HCT116 (cell line): ENCODE data around the gene RAET1L. TPM values are rescaled to one million over a fixed set of nuclear protein-coding genes. Genes with fewer than 3 reads are reported as not detected.
"Not testable (repeated sequence)": the region's sequence is repeated elsewhere in the genome, so short reads cannot be mapped to it uniquely, and the experiment has no call there.

Experiments
- ATAC-seq: fragments of 200-7000 bp; cut with Tn5 transposase; 2 replicates; pipeline ENCODE4 v1.9.1; 2020; ENCODE audit warnings: mild to moderate bottlenecking, moderate library complexity
- BruUV-seq: library from RNA; stranded (reverse); fragments of 400-500 nt; replicated peaks from 2 replicates; lab custom pipeline; 2021; lab: Mats Ljungman, UMichigan
- CTCF ChIA-PET: fragments of 300-600 bp; sonication (Branson Sonifier 250); formaldehyde crosslinking; loops from one replicate; lab custom pipeline; 2021; ENCODE audit warnings: antibody characterized with exemption; lab: Charles Lee
- POLR2A ChIA-PET: fragments of 300-600, 350-600 bp; sonication (Branson Sonifier 250); formaldehyde crosslinking; loops from one replicate; lab custom pipeline; 2021; ENCODE audit warnings: antibody characterized with exemption; lab: Charles Lee
- RAD21 ChIA-PET, 2 experiments: fragments of 300-600 bp; sonication (Branson Sonifier 250); formaldehyde crosslinking; loops; one replicate each; lab custom pipeline; 2023; ENCODE audit warnings: low total read pairs in 2 of 2; ENCODE audit not compliant: uncharacterized antibody in 2 of 2, unreplicated experiment in 2 of 2, low non-redundant PET in 1 of 2; lab: Charles Lee
- DNase-seq: peaks from one replicate; pipeline ENCODE4 v3.0.0-alpha.2; 2010; ENCODE audit warnings: low read depth, low spot score
- H2AFZ ChIP-seq: fragments of 200-600 bp; shearing (Covaris generic), sonication (generic); 2 replicates; pipeline ENCODE4 v1.6.1; 2017; ENCODE audit warnings: low read depth, mixed run types, mixed read lengths, antibody characterized with exemption, low read length; ENCODE audit not compliant: poor library complexity, severe bottlenecking
- H3K27ac ChIP-seq: 2 replicates; pipeline ENCODE4 v1.5.1; 2012; ENCODE audit warnings: low read depth, low read length
- H3K27me3 ChIP-seq: fragments of 200-600 bp; sonication (generic); 2 replicates; pipeline ENCODE4 v1.6.1; 2016; ENCODE audit warnings: mixed run types, low read length, mixed read lengths; ENCODE audit not compliant: insufficient read depth
- H3K36me3 ChIP-seq, 2 experiments: fragments of 200-500 bp in 1 of 2; fragments of 200-600 bp in 1 of 2; sonication (Bioruptor generic) in 1 of 2; sonication (generic) in 1 of 2; 2 replicates each; pipeline versions ENCODE4 v1.5.1 to v1.6.1; 2014 to 2016; ENCODE audit warnings: low read length in 2 of 2, inconsistent platforms in 1 of 2, mixed read lengths in 1 of 2, mixed run types in 1 of 2; ENCODE audit not compliant: insufficient read depth in 2 of 2, control insufficient read depth in 1 of 2
- H3K4me1 ChIP-seq, 2 experiments: fragments of 200-600 bp in 1 of 2; sonication (generic) in 1 of 2; 2 replicates each; pipeline versions ENCODE4 v1.5.1 to v1.6.1; 2012 to 2017; ENCODE audit warnings: low read length in 2 of 2, inconsistent platforms in 1 of 2, mild to moderate bottlenecking in 1 of 2, mixed read lengths in 1 of 2, mixed run types in 1 of 2, moderate library complexity in 1 of 2; ENCODE audit not compliant: insufficient read depth in 2 of 2, control insufficient read depth in 1 of 2
- H3K4me2 ChIP-seq: fragments of 200-600 bp; sonication (generic); 2 replicates; pipeline ENCODE4 v1.6.1; 2017; ENCODE audit warnings: mixed run types, low read length, mixed read lengths
- H3K4me3 ChIP-seq, 2 experiments: fragments of 200-600 bp in 1 of 2; sonication (generic) in 1 of 2; replicated peaks in 1 of 2; 2 replicates each; pipeline ENCODE4 v1.5.1; 2011 to 2016; ENCODE audit warnings: low read length in 2 of 2, control low read depth in 1 of 2, low read depth in 1 of 2, mild to moderate bottlenecking in 1 of 2, mixed read lengths in 1 of 2, mixed run types in 1 of 2
- H3K79me2 ChIP-seq: fragments of 200-600 bp; sonication (generic); 2 replicates; pipeline ENCODE4 v1.6.1; 2017; ENCODE audit warnings: mild to moderate bottlenecking, mixed run types, low read length, moderate library complexity, mixed read lengths; ENCODE audit not compliant: insufficient read depth
- H3K9ac ChIP-seq: fragments of 200-600 bp; sonication (generic); 2 replicates; pipeline ENCODE4 v1.6.1; 2016; ENCODE audit warnings: low read length, mixed read lengths
- H3K9me2 ChIP-seq: fragments of 200-600 bp; sonication (generic), shearing (Covaris generic); 2 replicates; pipeline ENCODE4 v1.6.1; 2017; ENCODE audit warnings: mixed run types, mild to moderate bottlenecking, moderate library complexity; ENCODE audit not compliant: insufficient read depth
- H3K9me3 ChIP-seq, 2 experiments: fragments of 200-500 bp in 1 of 2; fragments of 200-600 bp in 1 of 2; sonication (Bioruptor generic) in 1 of 2; sonication (generic) in 1 of 2; 2 replicates each; pipeline ENCODE4 v1.6.1; 2014 to 2017; ENCODE audit warnings: low read length in 2 of 2, mixed read lengths in 2 of 2, inconsistent platforms in 1 of 2, low read depth in 1 of 2, mild to moderate bottlenecking in 1 of 2, mixed run types in 1 of 2, moderate library complexity in 1 of 2; ENCODE audit not compliant: control insufficient read depth in 1 of 2, insufficient read depth in 1 of 2
- H4K20me1 ChIP-seq: fragments of 200-600 bp; sonication (generic), shearing (Covaris generic); 2 replicates; pipeline ENCODE4 v1.6.1; 2017; ENCODE audit warnings: mixed run types, mild to moderate bottlenecking, moderate library complexity; ENCODE audit not compliant: insufficient read depth
- CEBPB ChIP-seq: IDR thresholded peaks from 2 replicates; pipeline ENCODE4 v1.6.1; 2012; ENCODE audit warnings: low read depth
- EGR1 ChIP-seq: IDR thresholded peaks from 2 replicates; pipeline ENCODE4 v1.6.1; 2012; ENCODE audit warnings: low read depth
- EZH2phosphoT487 ChIP-seq: fragments of 200-600 bp; IDR thresholded peaks from 2 replicates; pipeline ENCODE4 v1.6.1; 2018; ENCODE audit warnings: antibody characterized with exemption, borderline replicate concordance
- POLR2A ChIP-seq: IDR thresholded peaks from 2 replicates; pipeline ENCODE4 v1.7.0; 2011; ENCODE audit warnings: borderline replicate concordance; ENCODE audit not compliant: insufficient read depth, insufficient read length; ENCODE audit errors: extremely low read depth
- SRF ChIP-seq: IDR thresholded peaks from 2 replicates; pipeline ENCODE4 v1.6.1; 2012; ENCODE audit warnings: low read depth
- ZNF274 ChIP-seq: fragments of 200-500 bp; sonication (Bioruptor generic); IDR thresholded peaks from 2 replicates; pipeline ENCODE4 v1.6.1; 2014; ENCODE audit warnings: mild to moderate bottlenecking, low read depth, low read length, inconsistent platforms
- intact Hi-C: fragments of 100-400 bp; cut with micrococcal nuclease; formaldehyde crosslinking; loops from 2 replicates; pipeline ENCODE4 v1.10.0; 2022
- total RNA-seq: library from RNA; stranded (reverse); gene quantifications from one replicate; pipeline ENCODE4 v1.2.1, GENCODE V29; 2021; ENCODE audit not compliant: unreplicated experiment
- TF ChIP-seq, protein P1 (sequence below): IDR thresholded peaks from 2 replicates; pipeline ENCODE4 v1.6.1; 2012
- TF ChIP-seq, protein P2 (sequence below), 3 experiments: fragments of 200-600 bp in 1 of 3; sonication (generic) in 1 of 3; IDR thresholded peaks in 2 of 3; conservative IDR thresholded peaks in 1 of 3; 2 replicates each; pipeline ENCODE4 v1.5.1; 2012 to 2017; ENCODE audit warnings: low read depth in 2 of 3, low read length in 2 of 3, antibody characterized with exemption in 1 of 3, borderline replicate concordance in 1 of 3, control low read depth in 1 of 3, mild to moderate bottlenecking in 1 of 3, mixed read lengths in 1 of 3, mixed run types in 1 of 3, moderate library complexity in 1 of 3; ENCODE audit not compliant: insufficient read depth in 1 of 3

RAET1L gene
- total RNA-seq, 1 experiment from 2014 or later = 1.5 TPM

DNA sequence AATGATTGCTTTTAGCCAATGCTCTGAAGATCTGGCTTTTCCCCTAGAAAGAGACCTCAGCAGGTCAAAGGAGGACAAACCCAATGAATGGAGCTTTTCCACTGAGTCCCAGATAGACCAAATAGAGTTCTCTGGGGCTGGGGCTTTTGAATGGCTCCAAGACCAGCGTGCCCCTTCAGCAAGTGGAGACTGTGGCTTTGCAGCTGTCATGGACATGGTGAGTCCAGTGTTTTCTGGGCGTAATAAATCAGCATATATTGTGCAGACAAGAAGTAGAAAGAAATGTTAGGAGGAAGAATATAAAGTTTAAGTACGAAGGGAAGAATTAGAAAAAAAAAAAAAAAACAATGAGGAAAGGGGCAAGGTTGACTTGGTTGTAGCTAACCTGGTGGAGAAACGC lies 33.5 kb downstream of the RAET1L start:
- RAD21 ChIA-PET = no interaction called here
- Histone ChIP-seq H3K79me2 (no peaks in the 10 kb centered on the region), H2AFZ (no peak overlapping the region), H3K4me2 (no peak overlapping the region), H3K36me3 (no peaks in the 10 kb centered on the region), H3K4me3 (no peak overlapping the region), H3K4me1 (no peaks in the 10 kb centered on the region), H3K9me3 (no peaks in the 10 kb centered on the region), H4K20me1 (no peaks in the 10 kb centered on the region), H3K9ac (no peak overlapping the region), H3K27ac (no peak overlapping the region), H3K9me2 (no peaks in the 10 kb centered on the region), H3K27me3 (peaks cover 25% of the 10 kb centered on the region)
- ATAC-seq (no peak), DNase-seq (no peak)
- intact Hi-C loops = no loop called here
- no peak for TF ChIP-seq SRF
- no TSS peak for BruUV-seq
- POLR2A ChIA-PET = no interaction called here
- CTCF ChIA-PET = no interaction called here

DNA sequence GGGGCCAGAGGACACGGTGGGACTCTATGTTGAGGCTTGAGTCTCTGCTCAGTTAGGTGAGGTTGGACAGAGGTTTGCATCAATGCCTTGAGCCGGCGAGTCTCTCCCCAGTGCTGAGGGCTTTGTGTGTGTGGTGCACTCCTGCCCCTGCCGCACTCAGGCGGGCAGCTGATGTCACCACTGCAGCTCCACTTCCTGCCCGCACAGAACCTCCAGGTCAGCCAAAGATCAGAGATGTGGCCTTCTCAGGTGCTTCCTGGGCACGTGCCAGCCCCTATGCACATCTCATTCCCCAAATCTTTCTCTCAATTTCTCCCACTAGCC lies 33.9 kb downstream of the RAET1L start:
- H3K27me3 ChIP-seq = peaks cover 25% of the 10 kb centered on the region
- H3K27ac ChIP-seq, BruUV-seq, POLR2A ChIA-PET, H3K9ac ChIP-seq, H3K9me2 ChIP-seq, RAD21 ChIA-PET, CTCF ChIA-PET, H4K20me1 ChIP-seq, H3K9me3 ChIP-seq, intact Hi-C loops, H3K4me1 ChIP-seq, ATAC-seq, H3K36me3 ChIP-seq, H3K4me2 ChIP-seq, H3K79me2 ChIP-seq, H2AFZ ChIP-seq, H3K4me3 ChIP-seq, DNase-seq: not testable (repeated sequence)

DNA sequence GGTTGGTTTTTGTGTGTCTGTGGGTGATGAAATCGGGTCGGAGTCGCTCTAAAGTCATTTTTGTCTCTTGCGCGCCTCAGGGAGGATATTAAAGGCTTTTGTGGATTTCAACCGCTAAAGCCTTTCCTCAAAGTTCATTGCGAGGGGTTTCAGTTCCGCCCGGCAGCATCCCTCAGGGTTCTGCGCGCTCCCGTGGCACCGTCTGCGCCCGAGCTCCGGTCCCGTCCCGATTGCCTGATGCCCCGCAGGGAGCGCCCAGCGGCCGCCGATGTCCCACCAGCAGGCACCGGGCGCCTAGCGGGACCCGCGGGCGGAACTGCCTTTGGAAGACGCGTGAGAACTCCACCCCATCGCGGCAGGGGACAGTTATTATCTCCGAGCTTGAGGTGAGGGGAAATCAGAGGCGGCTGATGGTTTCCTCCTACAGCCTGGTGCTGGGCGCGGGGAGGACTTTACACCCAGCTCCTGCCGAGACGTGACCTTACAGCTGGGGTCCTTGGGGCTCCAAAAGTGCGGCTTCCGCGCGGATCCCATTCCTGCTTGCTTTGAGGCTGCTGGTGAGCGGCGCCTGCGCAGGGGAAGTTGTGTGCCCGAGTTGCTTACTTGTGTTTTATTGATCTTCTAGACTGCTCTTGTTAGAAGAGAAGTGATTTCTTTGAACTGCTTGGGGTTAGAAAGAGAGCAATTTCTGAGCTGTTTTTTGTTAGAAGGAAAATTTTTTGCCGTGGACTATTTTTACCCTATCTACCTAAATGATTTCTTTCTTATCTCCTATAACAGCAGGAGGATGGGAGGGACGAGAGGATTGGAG lies 34.5 kb downstream of the RAET1L start:
- ChIA-PET CTCF (no interaction called here), POLR2A (no interaction called here), RAD21 (no interaction called here)
- Histone ChIP-seq H3K79me2 (no peaks in the 10 kb centered on the region), H3K27ac (no peak overlapping the region), H3K9me3 (no peaks in the 10 kb centered on the region), H3K9ac (no peak overlapping the region), H3K4me1 (no peaks in the 10 kb centered on the region), H4K20me1 (no peaks in the 10 kb centered on the region), H3K36me3 (no peaks in the 10 kb centered on the region), H3K9me2 (no peaks in the 10 kb centered on the region), H2AFZ (no peak overlapping the region), H3K4me3 (no peak overlapping the region), H3K27me3 (peaks cover 25% of the 10 kb centered on the region), H3K4me2 (no peak overlapping the region)
- intact Hi-C loops = no loop called here
- ATAC-seq (no peak), DNase-seq (no peak)
- no TSS peak for BruUV-seq
- TF ChIP-seq, protein P1, sequence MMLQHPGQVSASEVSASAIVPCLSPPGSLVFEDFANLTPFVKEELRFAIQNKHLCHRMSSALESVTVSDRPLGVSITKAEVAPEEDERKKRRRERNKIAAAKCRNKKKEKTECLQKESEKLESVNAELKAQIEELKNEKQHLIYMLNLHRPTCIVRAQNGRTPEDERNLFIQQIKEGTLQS = no peak
- no peak for TF ChIP-seq EZH2phosphoT487
- no peak for TF ChIP-seq CEBPB
- TF ChIP-seq POLR2A = no peak
- no peak for TF ChIP-seq EGR1
- TF ChIP-seq ZNF274 = no peak
- TF ChIP-seq, protein P2, sequence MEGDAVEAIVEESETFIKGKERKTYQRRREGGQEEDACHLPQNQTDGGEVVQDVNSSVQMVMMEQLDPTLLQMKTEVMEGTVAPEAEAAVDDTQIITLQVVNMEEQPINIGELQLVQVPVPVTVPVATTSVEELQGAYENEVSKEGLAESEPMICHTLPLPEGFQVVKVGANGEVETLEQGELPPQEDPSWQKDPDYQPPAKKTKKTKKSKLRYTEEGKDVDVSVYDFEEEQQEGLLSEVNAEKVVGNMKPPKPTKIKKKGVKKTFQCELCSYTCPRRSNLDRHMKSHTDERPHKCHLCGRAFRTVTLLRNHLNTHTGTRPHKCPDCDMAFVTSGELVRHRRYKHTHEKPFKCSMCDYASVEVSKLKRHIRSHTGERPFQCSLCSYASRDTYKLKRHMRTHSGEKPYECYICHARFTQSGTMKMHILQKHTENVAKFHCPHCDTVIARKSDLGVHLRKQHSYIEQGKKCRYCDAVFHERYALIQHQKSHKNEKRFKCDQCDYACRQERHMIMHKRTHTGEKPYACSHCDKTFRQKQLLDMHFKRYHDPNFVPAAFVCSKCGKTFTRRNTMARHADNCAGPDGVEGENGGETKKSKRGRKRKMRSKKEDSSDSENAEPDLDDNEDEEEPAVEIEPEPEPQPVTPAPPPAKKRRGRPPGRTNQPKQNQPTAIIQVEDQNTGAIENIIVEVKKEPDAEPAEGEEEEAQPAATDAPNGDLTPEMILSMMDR (IDR thresholded peaks at IDR 0.05 in 2 of 3, conservative IDR thresholded peaks at IDR 0.05 in 1 of 3; ENCODE audit: borderline replicate concordance in 1 of 3, insufficient read depth in 1 of 3, low read depth in 2 of 3, low read length in 2 of 3) = no peak
